HEK293 (cell line): ENCODE results near the gene RGSL1.

ENCODE experiments used
- CTCF ChIA-PET: fragments of 350-600 bp; formaldehyde crosslinking; extraction: SDS; loops from one replicate; lab custom pipeline; 2021; ENCODE audit warnings: antibody characterized with exemption; lab: Yijun Ruan, JAX
- POLR2A ChIA-PET: fragments of 300-600 bp; formaldehyde crosslinking; extraction: SDS; loops from one replicate; lab custom pipeline; 2020; ENCODE audit warnings: antibody characterized with exemption, inconsistent platforms; lab: Yijun Ruan, JAX
- H3K27ac ChIP-seq: fragments of 200-500 bp; sonication (Bioruptor generic); 2 replicates; pipeline ENCODE4 v1.5.1; 2014; ENCODE audit warnings: low read depth, low read length, control low read depth, inconsistent platforms; ENCODE audit errors: extremely low read depth
- H3K36me3 ChIP-seq, 2 experiments: fragments of 200-500 bp in 1 of 2; sonication (Bioruptor generic) in 1 of 2; 1 replicate in 1 of 2; 2 replicates in 1 of 2; pipeline ENCODE4 v1.5.1; 2014 to 2017; ENCODE audit warnings: inconsistent platforms in 2 of 2, low read length in 2 of 2; ENCODE audit not compliant: control insufficient read depth in 2 of 2, insufficient read depth in 1 of 2
- H3K4me1 ChIP-seq: fragments of 200-500 bp; sonication (Bioruptor generic); 2 replicates; pipeline ENCODE4 v1.5.1; 2014; ENCODE audit warnings: mild to moderate bottlenecking, low read length, inconsistent platforms; ENCODE audit not compliant: control insufficient read depth, insufficient read depth
- H3K4me3 ChIP-seq: 2 replicates; pipeline ENCODE4 v1.5.1; 2011; ENCODE audit warnings: low read depth, mild to moderate bottlenecking, control low read depth, low read length, moderate library complexity
- H3K9me3 ChIP-seq: fragments of 200-500 bp; sonication (Bioruptor generic); 2 replicates; pipeline ENCODE4 v1.5.1; 2014; ENCODE audit warnings: low read depth, low read length, inconsistent platforms; ENCODE audit not compliant: control insufficient read depth, insufficient read depth
- BCL6B ChIP-seq: fragments of 450-650 bp; formaldehyde crosslinking; IDR thresholded peaks from 2 replicates; pipeline ENCODE4 v1.5.1; 2017; ENCODE audit warnings: missing biosample characterization, missing genetic modification characterization
- FEZF1 ChIP-seq: fragments of 450-650 bp; formaldehyde crosslinking; IDR thresholded peaks from 2 replicates; pipeline ENCODE4 v1.5.1; 2016; ENCODE audit warnings: missing biosample characterization, missing genetic modification characterization
- GLIS1 ChIP-seq: fragments of 450-650 bp; formaldehyde crosslinking; IDR thresholded peaks from 2 replicates; pipeline ENCODE4 v1.5.1; 2016; ENCODE audit warnings: missing biosample characterization, missing genetic modification characterization
- HOXC10 ChIP-seq: sonication (generic); formaldehyde crosslinking; IDR thresholded peaks from 2 replicates; pipeline ENCODE4 v1.8.1; 2023; ENCODE audit warnings: mild to moderate bottlenecking, missing genetic modification reagents
- KLF10 ChIP-seq: fragments of 450-650 bp; IDR thresholded peaks from 2 replicates; pipeline ENCODE4 v1.5.1; 2018; ENCODE audit warnings: missing biosample characterization, mild to moderate bottlenecking, missing genetic modification characterization
- KLF8 ChIP-seq: fragments of 450-650 bp; formaldehyde crosslinking; IDR thresholded peaks from 2 replicates; pipeline ENCODE4 v1.5.1; 2016; ENCODE audit warnings: missing biosample characterization, missing genetic modification characterization
- KLF9 ChIP-seq: fragments of 450-650 bp; formaldehyde crosslinking; IDR thresholded peaks from 2 replicates; pipeline ENCODE4 v1.5.1; 2016; ENCODE audit warnings: missing biosample characterization, missing genetic modification characterization, low read depth
- REST ChIP-seq: fragments of 450-650 bp; formaldehyde crosslinking; IDR thresholded peaks from 2 replicates; pipeline ENCODE4 v1.5.1; 2016; ENCODE audit warnings: missing biosample characterization, missing genetic modification characterization
- SP3 ChIP-seq: fragments of 450-650 bp; formaldehyde crosslinking; IDR thresholded peaks from 2 replicates; pipeline ENCODE4 v1.5.1; 2016; ENCODE audit warnings: missing biosample characterization, missing genetic modification characterization
- TCF7L2 ChIP-seq: IDR thresholded peaks from 2 replicates; pipeline ENCODE4 v1.6.1; 2011; ENCODE audit warnings: low read depth, mild to moderate bottlenecking, inconsistent platforms, low read length, moderate library complexity, borderline replicate concordance
- ZBTB1 ChIP-seq: fragments of 450-650 bp; formaldehyde crosslinking; IDR thresholded peaks from 2 replicates; pipeline ENCODE4 v1.5.1; 2016; ENCODE audit warnings: missing biosample characterization, missing genetic modification characterization
- ZBTB26 ChIP-seq: fragments of 450-650 bp; formaldehyde crosslinking; optimal IDR thresholded peaks from 2 replicates; pipeline ENCODE3; 2016; ENCODE audit warnings: missing biosample characterization, mild to moderate bottlenecking, missing genetic modification characterization
- ZNF112 ChIP-seq: fragments of 450-650 bp; formaldehyde crosslinking; IDR thresholded peaks from 2 replicates; pipeline ENCODE4 v1.5.0; 2017; ENCODE audit warnings: missing biosample characterization, missing genetic modification characterization
- ZNF138 ChIP-seq: fragments of 450-650 bp; formaldehyde crosslinking; IDR thresholded peaks from 2 replicates; pipeline ENCODE4 v1.5.1; 2016; ENCODE audit warnings: missing biosample characterization, missing genetic modification characterization, borderline replicate concordance
- ZNF211 ChIP-seq: fragments of 450-650 bp; formaldehyde crosslinking; IDR thresholded peaks from 2 replicates; pipeline ENCODE4 v1.5.1; 2016; ENCODE audit warnings: low read depth, missing biosample characterization, missing genetic modification characterization
- ZNF335 ChIP-seq: fragments of 450-650 bp; formaldehyde crosslinking; conservative IDR thresholded peaks from 2 replicates; pipeline ENCODE4 v1.5.1; 2016; ENCODE audit warnings: missing biosample characterization, missing genetic modification characterization
- ZNF341 ChIP-seq: fragments of 450-650 bp; formaldehyde crosslinking; IDR thresholded peaks from 2 replicates; pipeline ENCODE4; 2016; ENCODE audit warnings: low read depth, missing biosample characterization, missing genetic modification characterization
- ZNF354C ChIP-seq: fragments of 450-650 bp; formaldehyde crosslinking; IDR thresholded peaks from 2 replicates; pipeline ENCODE4 v1.5.1; 2016; ENCODE audit warnings: missing biosample characterization, missing genetic modification characterization, low read depth, borderline replicate concordance
- ZNF394 ChIP-seq: fragments of 450-650 bp; formaldehyde crosslinking; IDR thresholded peaks from 2 replicates; pipeline ENCODE4 v1.5.1; 2016; ENCODE audit warnings: missing biosample characterization, missing genetic modification characterization, mild to moderate bottlenecking, moderate library complexity, borderline replicate concordance
- ZNF488 ChIP-seq: fragments of 450-650 bp; formaldehyde crosslinking; IDR thresholded peaks from 2 replicates; pipeline ENCODE4 v1.5.1; 2016; ENCODE audit warnings: missing biosample characterization, missing genetic modification characterization
- ZNF645 ChIP-seq: fragments of 450-650 bp; formaldehyde crosslinking; IDR thresholded peaks from 2 replicates; pipeline ENCODE4; 2016; ENCODE audit warnings: missing biosample characterization, missing genetic modification characterization
- ZNF792 ChIP-seq: fragments of 450-650 bp; formaldehyde crosslinking; IDR thresholded peaks from 2 replicates; pipeline ENCODE4 v1.5.1; 2016; ENCODE audit warnings: missing biosample characterization, missing genetic modification characterization
- ZSCAN5A ChIP-seq: fragments of 450-650 bp; formaldehyde crosslinking; IDR thresholded peaks from 2 replicates; pipeline ENCODE4 v1.5.1; 2016; ENCODE audit warnings: missing biosample characterization, missing genetic modification characterization
- ZXDB ChIP-seq: fragments of 450-650 bp; formaldehyde crosslinking; IDR thresholded peaks from 2 replicates; pipeline ENCODE4 v1.5.1; 2016; ENCODE audit warnings: missing biosample characterization, missing genetic modification characterization

RGSL1 gene

GRCh38 chr1:182603646-182604174, 153.8 kb downstream of the RGSL1 start (continued):
- TF ChIP-seq GLIS1 (no peak), HOXC10 (no peak), SP3 (tag by site-specific recombination) (no peak), ZNF112 (tag by site-specific recombination) (no peak)

- peak within 1 kb of the TSS; percentile 26 for H3K4me3 ChIP-seq
- peak within 1 kb of the TSS; percentile 70 for H3K27ac ChIP-seq
- H3K9me3 ChIP-seq: no peaks in the 10 kb centered on the region
- POLR2A ChIA-PET: interaction anchor here (1.0 to 1.3 kb wide), 2 partner anchors 11 to 178 kb away, joined by 5 to 11 read pairs; no protein-coding TSS in a partner anchor
- CTCF ChIA-PET: interaction anchor here (0.6 to 15.6 kb wide), 7 partner anchors 9 to 519 kb away, joined by 3 to 668 read pairs (median 3); partner anchors contain the start of gene NPL
- H3K36me3 ChIP-seq: peaks cover 17 to 38% of the 10 kb centered on the region in 2 experiments; a peak in 2 of 3 replicates
- peaks cover 7% of the 10 kb centered on the region for H3K4me1 ChIP-seq
- TF ChIP-seq ZXDB (tag by site-specific recombination) (peak; percentile 67; the same call in 1 of the 2 replicates), ZNF394 (tag by site-specific recombination) (peak; percentile 69; the same call in 1 of the 2 replicates), REST (tag by site-specific recombination) (no peak; the same call in 1 of the 2 replicates), ZBTB26 (peak; percentile 72), TCF7L2 (peak; percentile 80), KLF9 (tag by site-specific recombination) (peak; percentile 71; the same call in 1 of the 2 replicates), KLF8 (tag by site-specific recombination) (peak; percentile 93), KLF10 (peak; percentile 53), ZNF488 (tag by site-specific recombination) (no peak), BCL6B (tag by site-specific recombination) (no peak), ZNF792 (tag by site-specific recombination) (0 out of 2 replicates have a peak, but pooled peaks have one; percentile 13), ZNF138 (tag by site-specific recombination) (no peak), ZSCAN5A (tag by site-specific recombination) (peak; percentile 79; the same call in 1 of the 2 replicates), ZNF211 (no peak), ZNF354C (no peak), ZNF341 (tag by site-specific recombination) (peak; percentile 96), ZNF645 (no peak), FEZF1 (tag by site-specific recombination) (peak; percentile 78), ZBTB1 (peak; percentile 38; the same call in 1 of the 2 replicates), ZNF335 (tag by site-specific recombination) (peak; percentile 92), SP3 (tag by site-specific recombination) (peak; percentile 79)
These were observed 154.5 kb downstream of the RGSL1 start, which contains the start of gene RGS16 for GRCh38 chr1:182604175-182605164. RGS16 (minus strand) TSS chr1:182604389; CDS start chr1:182604259, 130 bp downstream.
